Smooth muscle cell of the coronary artery (primary cell): ENCODE measurements around the gene POLG. TPM values are rescaled to one million over a fixed set of nuclear protein-coding genes. Genes with fewer than 3 reads are reported as not detected.

ENCODE experiments used
- total RNA-seq: library from RNA; depleted of rRNA; stranded (reverse); fragments of >200 nt; gene quantifications from 2 replicates; pipeline ENCODE4 v1.2.3, GENCODE V29; 2014; ENCODE audit warnings: low replicate concordance

Gene POLG
- 49.5 and 69.8 TPM in 2 replicates for total RNA-seq

GRCh38 chr15:89334510-89335297, at the start of gene POLG:
Gene POLG, minus strand, starts transcription at chr15:89334824. Its CDS starts 1,070 bp downstream, at chr15:89333754.

Other genes starting within 250 kb of the POLG start
- 30.6 and 71.5 TPM in 2 replicates for gene ABHD2, start 246.4 kb downstream of the POLG start, total RNA-seq
- gene RLBP1, start 113.2 kb downstream of the POLG start, total RNA-seq, result not detected in 2 replicates
- 2.2 and 8.6 TPM in 2 replicates for gene FANCI, start 90.8 kb downstream of the POLG start, total RNA-seq
- 0.12 TPM in 1 of 2 replicates, not detected in the other for gene RHCG, start 161.8 kb upstream of the POLG start, total RNA-seq
- 0.35 and 1.1 TPM in 2 replicates for gene TICRR, start 240.6 kb upstream of the POLG start, total RNA-seq